ENCODE measurements around the gene RIOX2.

RIOX2 gene

GRCh38 chr3:97990624-97991292 is 18.5 kb upstream of the RIOX2 start:
- no peak for DNase-seq (ENCODE audit: low read depth)

- no peak for DNase-seq (ENCODE audit: low read depth)
These were observed 16.7 kb upstream of the RIOX2 start for GRCh38 chr3:97988784-97989568.

- DNase-seq (ENCODE audit: low read depth): no peak
These were observed 15.1 kb upstream of the RIOX2 start for GRCh38 chr3:97987306-97987705.

GRCh38 chr3:97983933-97984491 is 11.8 kb upstream of the RIOX2 start:
- DNase-seq (ENCODE audit: low read depth): no peak

- no peak for DNase-seq (ENCODE audit: low read depth)
These were observed 9.7 kb upstream of the RIOX2 start for GRCh38 chr3:97981886-97982285.

GRCh38 chr3:97979610-97980009 is 7.4 kb upstream of the RIOX2 start:
- DNase-seq (ENCODE audit: low read depth): no peak

GRCh38 chr3:97975466-97975865 is 3.2 kb upstream of the RIOX2 start:
- DNase-seq (ENCODE audit: low read depth): no peak

GRCh38 chr3:97974996-97975395 is 2.8 kb upstream of the RIOX2 start:
- no peak for DNase-seq (ENCODE audit: low read depth)

- no peak for DNase-seq (ENCODE audit: low read depth)
These were observed 745 bp upstream of the RIOX2 start for GRCh38 chr3:97972976-97973375.

- DNase-seq (ENCODE audit: low read depth): no peak
These were observed 1.1 kb downstream of the RIOX2 start for GRCh38 chr3:97970956-97971620.

- no peak for DNase-seq (ENCODE audit: low read depth)
These were observed 2.1 kb downstream of the RIOX2 start for GRCh38 chr3:97970156-97970555.

- no peak for DNase-seq (ENCODE audit: low read depth)
These were observed 2.7 kb downstream of the RIOX2 start for GRCh38 chr3:97969541-97969940.

- DNase-seq (ENCODE audit: low read depth): no peak
These were observed 3.9 kb downstream of the RIOX2 start for GRCh38 chr3:97968376-97968775.

- no peak for DNase-seq (ENCODE audit: low read depth)
These were observed 4.3 kb downstream of the RIOX2 start for GRCh38 chr3:97967966-97968365.

GRCh38 chr3:97960993-97961766 is 11.1 kb downstream of the RIOX2 start:
- DNase-seq (ENCODE audit: low read depth): no peak

GRCh38 chr3:97960551-97960950 is 11.7 kb downstream of the RIOX2 start:
- no peak for DNase-seq (ENCODE audit: low read depth)

- DNase-seq (ENCODE audit: low read depth): no peak
These were observed 12.4 kb downstream of the RIOX2 start for GRCh38 chr3:97959872-97960271.

GRCh38 chr3:97958796-97959195 is 13.4 kb downstream of the RIOX2 start:
- no peak for DNase-seq (ENCODE audit: low read depth)

GRCh38 chr3:97958396-97958795 is 13.8 kb downstream of the RIOX2 start:
- peak; percentile 24 for DNase-seq (ENCODE audit: low read depth)

GRCh38 chr3:97957617-97958311 is 14.5 kb downstream of the RIOX2 start:
- no peak for DNase-seq (ENCODE audit: low read depth)

GRCh38 chr3:97956051-97956450 is 16.2 kb downstream of the RIOX2 start:
- DNase-seq (ENCODE audit: low read depth): no peak
